ENCODE results near the gene PLCG2. TPM values are rescaled to one million over a fixed set of nuclear protein-coding genes. Genes with fewer than 3 reads are reported as not detected.
A peak's percentile ranks its signal among the peaks of the same experiment; 100 is the strongest.

Gene PLCG2
- total RNA-seq, 1 experiment from 2014 or later = 3.5 TPM

DNA sequence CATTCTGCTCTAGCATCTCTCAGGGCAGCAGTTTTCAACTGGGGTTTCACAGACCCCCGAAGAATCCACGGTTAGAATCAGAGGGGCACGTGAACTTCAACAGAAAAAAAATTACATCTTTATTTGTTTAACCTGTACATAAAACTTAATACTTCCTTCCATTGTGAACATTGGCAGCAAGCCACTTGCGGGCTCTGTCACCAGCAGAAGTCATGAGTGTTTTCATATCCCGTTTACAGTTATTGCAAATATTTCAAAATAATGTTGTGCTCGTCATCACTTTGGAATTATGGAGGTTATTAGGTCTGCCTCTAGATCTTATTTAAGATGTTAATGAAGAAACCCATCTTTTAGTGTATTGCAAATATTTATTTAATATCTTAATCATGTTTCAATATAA is 122.4 kb downstream of the PLCG2 start:
- H3K9me2 ChIP-seq (replicated peaks; ENCODE audit: low read length) = no peaks in the 10 kb centered on the region
- H3F3A ChIP-seq (ENCODE audit: low read length, unreplicated experiment) = peaks cover 3% of the 10 kb centered on the region
- peak overlapping the region; percentile 31; the same call in 1 of the 2 replicates for H3K27ac ChIP-seq (ENCODE audit: low read length)
- H3K9me3 ChIP-seq (ENCODE audit: low read length) = no peaks in the 10 kb centered on the region
- intact Hi-C loops (cut with micrococcal nuclease) = loop anchor here (1.0 kb wide), 1 partner anchor 10 kb away; no protein-coding TSS in a partner anchor
- ChIA-PET CTCF (no interaction called here), POLR2A (ENCODE audit: unreplicated experiment) (no interaction called here)
- no peak overlapping the region for H2AFZ ChIP-seq (ENCODE audit: low read length)
- DNase-seq (peak; percentile 85), ATAC-seq (peak; percentile 86)
- TF ChIP-seq CTCF (conservative IDR thresholded peaks at IDR 0.05; ENCODE audit: low read depth, low read length) (no peak), EZH2phosphoT487 (IDR thresholded peaks at IDR 0.05; ENCODE audit: borderline replicate concordance, low read length) (no peak), EZH2 (IDR thresholded peaks at IDR 0.05; ENCODE audit: low read length, unreplicated experiment) (no peak)
- no peaks in the 10 kb centered on the region for H4K20me1 ChIP-seq (ENCODE audit: low read length)
- H3K36me3 ChIP-seq (ENCODE audit: low read depth, low read length) = no peaks in the 10 kb centered on the region
- H3K9ac ChIP-seq (ENCODE audit: low read length) = no peak overlapping the region
- BruUV-seq (replicated peaks) = no TSS peak
- no peaks in the 10 kb centered on the region for H3K27me3 ChIP-seq (ENCODE audit: low read length)
- no peaks in the 10 kb centered on the region for H3K79me2 ChIP-seq (ENCODE audit: low read length)
- H3K4me2 ChIP-seq (ENCODE audit: low read length) = peak overlapping the region; percentile 69
- H3K4me1 ChIP-seq (ENCODE audit: insufficient read depth, low read length) = peaks cover 16% of the 10 kb centered on the region
- H3K4me3 ChIP-seq (ENCODE audit: low read length) = no peak overlapping the region

GRCh38 chr16:81902025-81902424 is 122.9 kb downstream of the PLCG2 start:
- no TSS peak for BruUV-seq (replicated peaks)
- Histone ChIP-seq H3K9ac (ENCODE audit: low read length) (no peak overlapping the region), H3K4me3 (ENCODE audit: low read length) (no peak overlapping the region), H4K20me1 (ENCODE audit: low read length) (no peaks in the 10 kb centered on the region), H3K9me2 (replicated peaks; ENCODE audit: low read length) (no peaks in the 10 kb centered on the region), H3K27ac (ENCODE audit: low read length) (peak overlapping the region; percentile 31; the same call in 1 of the 2 replicates), H3K9me3 (ENCODE audit: low read length) (no peaks in the 10 kb centered on the region), H3K36me3 (ENCODE audit: low read depth, low read length) (no peaks in the 10 kb centered on the region), H2AFZ (ENCODE audit: low read length) (no peak overlapping the region), H3K27me3 (ENCODE audit: low read length) (no peaks in the 10 kb centered on the region), H3F3A (ENCODE audit: low read length, unreplicated experiment) (peaks cover 3% of the 10 kb centered on the region), H3K79me2 (ENCODE audit: low read length) (no peaks in the 10 kb centered on the region), H3K4me2 (ENCODE audit: low read length) (peak overlapping the region; percentile 69), H3K4me1 (ENCODE audit: insufficient read depth, low read length) (peaks cover 16% of the 10 kb centered on the region)
- ATAC-seq (peak; percentile 66), DNase-seq (peak; percentile 47)
- CTCF ChIA-PET = no interaction called here
- TF ChIP-seq EZH2 (IDR thresholded peaks at IDR 0.05; ENCODE audit: low read length, unreplicated experiment) = no peak
- no peak for TF ChIP-seq EZH2phosphoT487 (IDR thresholded peaks at IDR 0.05; ENCODE audit: borderline replicate concordance, low read length)
- no peak for TF ChIP-seq CTCF (conservative IDR thresholded peaks at IDR 0.05; ENCODE audit: low read depth, low read length)
- intact Hi-C loops (cut with micrococcal nuclease) = no loop called here
- POLR2A ChIA-PET (ENCODE audit: unreplicated experiment) = no interaction called here

- H3K4me3 ChIP-seq (ENCODE audit: low read length) = no peak overlapping the region
- TF ChIP-seq EZH2phosphoT487 (IDR thresholded peaks at IDR 0.05; ENCODE audit: borderline replicate concordance, low read length) (no peak), EZH2 (IDR thresholded peaks at IDR 0.05; ENCODE audit: low read length, unreplicated experiment) (no peak), CTCF (conservative IDR thresholded peaks at IDR 0.05; ENCODE audit: low read depth, low read length) (no peak)
- no TSS peak for BruUV-seq (replicated peaks)
- no peaks in the 10 kb centered on the region for H3K36me3 ChIP-seq (ENCODE audit: low read depth, low read length)
- DNase-seq (no peak), ATAC-seq (no peak)
- no peak overlapping the region for H3K9ac ChIP-seq (ENCODE audit: low read length)
- no peaks in the 10 kb centered on the region for H4K20me1 ChIP-seq (ENCODE audit: low read length)
- H3F3A ChIP-seq (ENCODE audit: low read length, unreplicated experiment) = peaks cover 3% of the 10 kb centered on the region
- no peaks in the 10 kb centered on the region for H3K79me2 ChIP-seq (ENCODE audit: low read length)
- H3K4me2 ChIP-seq (ENCODE audit: low read length) = no peak overlapping the region
- POLR2A ChIA-PET (ENCODE audit: unreplicated experiment) = no interaction called here
- CTCF ChIA-PET = no interaction called here
- H3K27me3 ChIP-seq (ENCODE audit: low read length) = no peaks in the 10 kb centered on the region
- H3K4me1 ChIP-seq (ENCODE audit: insufficient read depth, low read length) = peaks cover 16% of the 10 kb centered on the region
- no peak overlapping the region for H2AFZ ChIP-seq (ENCODE audit: low read length)
- H3K27ac ChIP-seq (ENCODE audit: low read length) = no peak overlapping the region
- no peaks in the 10 kb centered on the region for H3K9me2 ChIP-seq (replicated peaks; ENCODE audit: low read length)
- no peaks in the 10 kb centered on the region for H3K9me3 ChIP-seq (ENCODE audit: low read length)
- intact Hi-C loops (cut with micrococcal nuclease) = no loop called here
Observed at GRCh38 chr16:81904320-81904719, 125.2 kb downstream of the PLCG2 start.
